ENCODE data around the gene GHR. TPM values are rescaled to one million over a fixed set of nuclear protein-coding genes. Genes with fewer than 3 reads are reported as not detected.

GHR gene
- total RNA-seq, 1 donor from 2014 or later, result 1.3 TPM

DNA sequence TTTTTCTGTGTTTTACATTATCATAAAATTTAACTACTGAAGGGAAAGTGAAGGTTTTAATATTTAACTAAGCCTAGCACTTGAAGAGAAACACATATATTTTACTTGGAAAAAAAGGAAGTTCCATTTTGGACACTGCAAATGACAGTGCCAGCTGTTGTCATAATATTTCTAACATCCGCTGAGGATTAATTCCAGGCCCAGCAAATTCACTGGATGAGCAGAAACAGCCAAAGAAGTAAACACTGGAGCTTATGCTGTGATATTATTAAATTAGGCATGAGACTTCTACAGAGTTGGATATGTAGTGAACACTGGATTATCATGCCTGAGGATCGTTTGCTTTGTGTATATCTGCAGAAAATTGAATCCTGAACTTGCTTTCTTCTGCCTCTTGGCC is 67.6 kb downstream of the GHR start:
- Histone ChIP-seq H3K4me3 (ENCODE audit: low read depth, low read length) (no peak overlapping the region), H3K36me3 (ENCODE audit: control insufficient read depth, insufficient read depth, low read length) (no peaks in the 10 kb centered on the region), H3K27me3 (ENCODE audit: control insufficient read depth, insufficient read depth, low read length) (no peaks in the 10 kb centered on the region)
- TF ChIP-seq, protein P1, sequence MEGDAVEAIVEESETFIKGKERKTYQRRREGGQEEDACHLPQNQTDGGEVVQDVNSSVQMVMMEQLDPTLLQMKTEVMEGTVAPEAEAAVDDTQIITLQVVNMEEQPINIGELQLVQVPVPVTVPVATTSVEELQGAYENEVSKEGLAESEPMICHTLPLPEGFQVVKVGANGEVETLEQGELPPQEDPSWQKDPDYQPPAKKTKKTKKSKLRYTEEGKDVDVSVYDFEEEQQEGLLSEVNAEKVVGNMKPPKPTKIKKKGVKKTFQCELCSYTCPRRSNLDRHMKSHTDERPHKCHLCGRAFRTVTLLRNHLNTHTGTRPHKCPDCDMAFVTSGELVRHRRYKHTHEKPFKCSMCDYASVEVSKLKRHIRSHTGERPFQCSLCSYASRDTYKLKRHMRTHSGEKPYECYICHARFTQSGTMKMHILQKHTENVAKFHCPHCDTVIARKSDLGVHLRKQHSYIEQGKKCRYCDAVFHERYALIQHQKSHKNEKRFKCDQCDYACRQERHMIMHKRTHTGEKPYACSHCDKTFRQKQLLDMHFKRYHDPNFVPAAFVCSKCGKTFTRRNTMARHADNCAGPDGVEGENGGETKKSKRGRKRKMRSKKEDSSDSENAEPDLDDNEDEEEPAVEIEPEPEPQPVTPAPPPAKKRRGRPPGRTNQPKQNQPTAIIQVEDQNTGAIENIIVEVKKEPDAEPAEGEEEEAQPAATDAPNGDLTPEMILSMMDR (IDR thresholded peaks at IDR 0.05; ENCODE audit: insufficient read depth, low read length, severe bottlenecking), result no peak
- FAIRE-seq, result no peak
- DNase-seq (ENCODE audit: low read depth), result no peak

DNA sequence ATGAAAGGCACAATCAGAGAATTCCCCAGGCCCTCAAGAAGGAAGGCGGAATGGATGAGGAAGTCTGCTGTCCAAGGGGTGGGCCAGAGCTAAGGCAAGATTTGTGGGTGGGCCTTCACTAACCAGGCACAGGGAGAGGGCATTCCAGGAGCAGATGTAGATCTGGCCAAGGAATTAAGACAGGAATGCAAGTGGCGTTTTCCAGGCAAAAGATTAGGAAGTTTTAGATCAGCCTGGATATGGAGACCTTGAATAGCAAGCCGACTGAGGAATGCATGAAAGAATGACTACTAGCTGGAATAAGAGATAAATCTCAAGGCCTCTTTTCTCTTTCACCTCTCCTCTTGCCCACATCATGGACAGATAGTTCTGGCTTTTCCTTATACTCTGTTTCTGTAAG is 68.5 kb downstream of the GHR start:
- no peaks in the 10 kb centered on the region for H3K27me3 ChIP-seq (ENCODE audit: control insufficient read depth, insufficient read depth, low read length)
- TF ChIP-seq, protein P1 (IDR thresholded peaks at IDR 0.05; ENCODE audit: insufficient read depth, low read length, severe bottlenecking), result no peak
- no peak overlapping the region for H3K4me3 ChIP-seq (ENCODE audit: low read depth, low read length)
- H3K36me3 ChIP-seq (ENCODE audit: control insufficient read depth, insufficient read depth, low read length), result no peaks in the 10 kb centered on the region
- DNase-seq (ENCODE audit: low read depth), result no peak
- FAIRE-seq, result no peak

DNA sequence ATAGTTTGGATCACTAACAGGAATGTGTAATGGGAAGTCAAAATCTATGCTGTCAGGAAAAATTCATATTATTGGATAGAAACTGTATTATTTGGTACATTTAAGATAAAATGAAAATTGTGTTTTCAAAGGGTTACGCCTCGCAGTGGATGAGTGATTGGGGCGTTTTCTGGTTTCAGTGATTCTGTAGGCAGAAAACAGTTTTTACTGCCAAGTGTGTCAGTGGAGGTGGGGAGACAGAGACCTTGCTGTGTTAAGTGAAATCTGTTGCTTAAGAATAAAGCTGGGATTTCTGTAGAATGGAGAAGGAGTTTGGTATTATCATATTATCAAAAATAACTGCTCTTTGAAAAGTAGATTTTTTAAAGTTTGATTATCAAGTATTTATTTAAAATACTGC is 69.7 kb downstream of the GHR start:
- TF ChIP-seq, protein P1 (IDR thresholded peaks at IDR 0.05; ENCODE audit: insufficient read depth, low read length, severe bottlenecking), result no peak
- H3K27me3 ChIP-seq (ENCODE audit: control insufficient read depth, insufficient read depth, low read length), result no peaks in the 10 kb centered on the region
- FAIRE-seq, result no peak
- no peak overlapping the region for H3K4me3 ChIP-seq (ENCODE audit: low read depth, low read length)
- no peaks in the 10 kb centered on the region for H3K36me3 ChIP-seq (ENCODE audit: control insufficient read depth, insufficient read depth, low read length)
- DNase-seq (ENCODE audit: low read depth), result no peak

DNA sequence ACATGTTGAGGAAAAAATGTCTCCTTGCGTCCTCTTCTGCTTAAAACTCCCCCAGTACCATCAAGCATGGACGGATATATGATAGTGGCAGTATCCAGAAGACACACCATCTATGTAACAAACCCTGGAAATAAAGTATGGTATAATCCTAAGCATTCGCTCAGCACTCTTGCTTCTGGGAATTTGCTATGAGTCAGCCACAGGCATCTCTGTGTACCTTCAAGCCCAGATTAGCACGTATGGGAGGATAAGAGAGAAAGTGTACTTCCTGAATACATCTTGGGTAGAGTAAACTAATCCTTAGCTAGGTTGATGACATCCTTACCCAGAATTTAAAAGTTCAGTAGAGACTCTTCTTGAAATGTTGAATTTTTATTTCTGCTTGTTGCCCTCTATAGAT is 71.2 kb downstream of the GHR start:
- TF ChIP-seq, protein P1 (IDR thresholded peaks at IDR 0.05; ENCODE audit: insufficient read depth, low read length, severe bottlenecking), result no peak
- Histone ChIP-seq H3K27me3 (ENCODE audit: control insufficient read depth, insufficient read depth, low read length) (no peaks in the 10 kb centered on the region), H3K4me3 (ENCODE audit: low read depth, low read length) (no peak overlapping the region), H3K36me3 (ENCODE audit: control insufficient read depth, insufficient read depth, low read length) (no peaks in the 10 kb centered on the region)
- DNase-seq (ENCODE audit: low read depth) (peak; percentile 85), FAIRE-seq (no peak)

DNA sequence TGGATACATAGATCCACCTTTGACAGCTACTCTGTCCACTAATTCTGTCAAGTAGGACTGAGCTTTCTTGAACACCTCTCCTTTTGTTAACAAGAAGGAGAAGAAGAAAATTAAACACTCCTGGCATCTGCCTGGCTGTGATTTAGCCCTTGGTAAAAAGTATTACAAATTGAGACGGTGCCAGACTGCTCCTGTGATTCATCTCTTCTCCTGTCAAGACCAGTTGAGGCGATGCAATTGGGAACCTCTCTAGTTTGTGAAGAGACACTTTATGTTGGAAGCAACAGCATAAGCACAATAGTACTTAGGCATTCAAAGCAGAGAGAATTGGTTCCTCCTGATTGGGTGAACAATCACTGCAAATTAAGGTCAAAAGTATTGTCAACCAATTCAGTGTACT is 72.7 kb downstream of the GHR start:
- H3K4me3 ChIP-seq (ENCODE audit: low read depth, low read length), result no peak overlapping the region
- TF ChIP-seq, protein P1 (IDR thresholded peaks at IDR 0.05; ENCODE audit: insufficient read depth, low read length, severe bottlenecking), result no peak
- FAIRE-seq (peak; percentile 76), DNase-seq (ENCODE audit: low read depth) (peak; percentile 91)
- no peaks in the 10 kb centered on the region for H3K36me3 ChIP-seq (ENCODE audit: control insufficient read depth, insufficient read depth, low read length)
- no peaks in the 10 kb centered on the region for H3K27me3 ChIP-seq (ENCODE audit: control insufficient read depth, insufficient read depth, low read length)

DNA sequence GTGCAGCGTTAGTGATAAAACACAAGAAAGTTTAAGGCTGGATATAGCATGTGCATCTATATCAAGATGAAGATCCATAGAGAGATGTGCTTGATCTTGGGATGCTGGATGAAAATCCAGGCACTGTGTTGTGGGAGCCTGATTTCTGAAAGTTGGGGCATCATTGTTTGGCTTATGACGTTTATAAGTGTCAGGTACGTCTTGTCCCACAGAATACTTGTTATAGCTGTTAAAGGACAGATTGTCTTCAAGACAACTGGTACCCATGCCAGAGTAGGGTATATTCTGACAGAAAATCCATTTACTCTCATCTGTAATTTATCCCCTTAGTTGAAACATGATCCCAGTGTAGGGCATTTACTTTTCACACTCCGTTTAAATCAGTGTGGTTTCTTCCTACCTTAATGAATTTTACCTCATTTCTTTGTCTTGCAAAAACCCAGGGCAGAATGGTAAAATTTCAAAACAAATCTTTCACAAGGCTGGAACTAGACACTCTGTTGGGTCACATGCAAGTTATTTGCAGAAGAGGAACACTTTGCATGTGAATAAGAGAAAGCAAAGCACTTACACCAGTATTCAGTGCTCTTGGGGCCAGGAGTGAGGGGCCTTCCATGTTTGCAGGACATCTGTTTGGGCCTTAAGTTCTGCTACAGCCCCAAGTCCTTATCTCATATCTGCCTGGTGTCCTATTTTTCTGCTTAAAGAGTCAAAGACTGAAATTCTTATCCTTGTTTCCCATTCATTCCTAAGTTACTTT is 73.3 kb downstream of the GHR start:
- no peaks in the 10 kb centered on the region for H3K27me3 ChIP-seq (ENCODE audit: control insufficient read depth, insufficient read depth, low read length)
- no peak for FAIRE-seq
- no peaks in the 10 kb centered on the region for H3K36me3 ChIP-seq (ENCODE audit: control insufficient read depth, insufficient read depth, low read length)
- TF ChIP-seq, protein P1 (IDR thresholded peaks at IDR 0.05; ENCODE audit: insufficient read depth, low read length, severe bottlenecking), result no peak
- no peak overlapping the region for H3K4me3 ChIP-seq (ENCODE audit: low read depth, low read length)
- no peak for DNase-seq (ENCODE audit: low read depth)
